GM13976 (cell line): Measurements from ENCODE around the gene TTBK2.

ENCODE experiments used
- DNase-seq: peaks from one replicate; pipeline ENCODE4 v3.0.0; 2012; ENCODE audit warnings: low spot score
- CTCF ChIP-seq: IDR thresholded peaks from 2 replicates; pipeline ENCODE4 v1.5.1; 2012; ENCODE audit warnings: borderline replicate concordance, mild to moderate bottlenecking; ENCODE audit not compliant: insufficient read depth; ENCODE audit errors: extremely low read depth, missing control alignments, control extremely low read depth
- in situ Hi-C: fragments of 300-500 bp; cut with MboI; formaldehyde crosslinking; loops from one replicate; pipeline ENCODE4 v1.12.0; 2022; ENCODE audit warnings: low sequenced_read_pairs, mixed read lengths, inconsistent platforms; ENCODE audit not compliant: unreplicated experiment

Gene TTBK2

GRCh38 chr15:42749266-42749665 lies 171.3 kb downstream of the TTBK2 start:
- no peak for DNase-seq
- no peak for TF ChIP-seq CTCF
- in situ Hi-C loops = no loop called here

- in situ Hi-C loops = no loop called here
- no peak for TF ChIP-seq CTCF
- DNase-seq = no peak
These were observed 176.4 kb downstream of the TTBK2 start for GRCh38 chr15:42744195-42744594.

- no peak for DNase-seq
- in situ Hi-C loops = no loop called here
These were observed 178.4 kb downstream of the TTBK2 start for GRCh38 chr15:42742149-42742548.

GRCh38 chr15:42741710-42742109 lies 178.9 kb downstream of the TTBK2 start:
- in situ Hi-C loops = no loop called here
- no peak for DNase-seq
- TF ChIP-seq CTCF = no peak

More at GRCh38 chr15:42742149-42742548, 178.4 kb downstream of the TTBK2 start:
- no peak for TF ChIP-seq CTCF

GRCh38 chr15:42737529-42738328 lies 182.8 kb downstream of the TTBK2 start:
- no peak for DNase-seq
- no peak for TF ChIP-seq CTCF
- in situ Hi-C loops = no loop called here

GRCh38 chr15:42736793-42737528 lies 183.6 kb downstream of the TTBK2 start, which contains the start of gene CDAN1:
Gene CDAN1 (minus strand): TSS chr15:42737128. CDS start chr15:42737102, 26 bp downstream.
- TF ChIP-seq CTCF = no peak
- peak; percentile 100 for DNase-seq
- in situ Hi-C loops = no loop called here
